K562 treated with DMSO at 1 percent for 24 hours (cell line): ENCODE data around the gene MEMO1. TPM values are rescaled to one million over a fixed set of nuclear protein-coding genes. Genes with fewer than 3 reads are reported as not detected.

Experiments
- total RNA-seq: library from RNA; unstranded; fragments of 300-600 nt; gene quantifications from 2 replicates; pipeline ENCODE4 v1.2.3, GENCODE V29; 2022; ENCODE audit warnings: low read depth; ENCODE audit not compliant: insufficient read depth

Gene MEMO1
- 26.8 and 27.1 TPM in 2 replicates for total RNA-seq

GRCh38 chr2:32010670-32011484 is at the start of gene MEMO1:
TSS of gene MEMO1 (minus strand) at chr2:32011008. CDS start at chr2:32010247, 761 bp downstream.

GRCh38 chr2:32039447-32040219 is 28.8 kb upstream of the MEMO1 start, which contains the start of gene DPY30:
TSS of gene DPY30 (minus strand) at chr2:32039805. CDS start at chr2:32039456, 349 bp downstream.

Other genes starting within 250 kb of the MEMO1 start
- gene DPY30, start 28.8 kb upstream of the MEMO1 start, total RNA-seq: 94.5 and 100 TPM in 2 replicates
- 8.8 and 10.1 TPM in 2 replicates for gene SPAST, start 52.5 kb upstream of the MEMO1 start, total RNA-seq
- 10.2 and 10.6 TPM in 2 replicates for gene SLC30A6, start 154.9 kb upstream of the MEMO1 start, total RNA-seq